ENCODE data around the gene PHF21A.
"Not testable (repeated sequence)": the region's sequence is repeated elsewhere in the genome, so short reads cannot be mapped to it uniquely, and the experiment has no call there.

The PHF21A gene

GRCh38 chr11:45904309-45904915, 216.8 kb downstream of the PHF21A start:
- DNase-seq (ENCODE audit: low read depth in 2 of 2) = no peak

DNA sequence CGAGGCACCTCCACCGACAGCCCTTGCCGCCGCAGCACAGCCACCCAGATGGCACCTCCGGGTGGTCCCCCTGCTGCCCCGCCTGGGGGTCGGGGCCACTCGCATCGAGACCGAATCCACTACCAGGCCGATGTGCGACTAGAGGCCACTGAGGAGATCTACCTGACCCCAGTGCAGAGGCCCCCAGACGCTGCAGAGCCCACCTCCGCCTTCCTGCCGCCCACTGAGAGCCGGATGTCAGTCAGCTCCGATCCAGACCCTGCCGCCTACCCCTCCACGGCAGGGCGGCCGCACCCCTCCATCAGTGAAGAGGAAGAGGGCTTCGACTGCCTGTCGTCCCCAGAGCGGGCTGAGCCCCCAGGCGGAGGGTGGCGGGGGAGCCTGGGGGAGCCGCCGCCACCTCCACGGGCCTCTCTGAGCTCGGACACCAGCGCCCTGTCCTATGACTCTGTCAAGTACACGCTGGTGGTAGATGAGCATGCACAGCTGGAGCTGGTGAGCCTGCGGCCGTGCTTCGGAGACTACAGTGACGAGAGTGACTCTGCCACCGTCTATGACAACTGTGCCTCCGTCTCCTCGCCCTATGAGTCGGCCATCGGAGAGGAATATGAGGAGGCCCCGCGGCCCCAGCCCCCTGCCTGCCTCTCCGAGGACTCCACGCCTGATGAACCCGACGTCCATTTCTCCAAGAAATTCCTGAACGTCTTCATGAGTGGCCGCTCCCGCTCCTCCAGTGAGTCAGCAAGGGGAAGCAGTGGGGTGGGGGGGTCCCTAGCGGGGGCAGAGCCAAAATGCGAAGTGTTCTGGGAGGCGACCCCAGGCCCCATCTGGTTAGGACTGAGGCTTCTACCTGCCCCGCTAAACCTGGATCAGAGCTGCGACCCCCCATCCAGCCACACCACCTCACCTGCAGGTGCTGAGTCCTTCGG, 218.5 kb downstream of the PHF21A start:
- DNase-seq (ENCODE audit: low read depth in 2 of 2) = no peak

GRCh38 chr11:45901626-45902025, 219.6 kb downstream of the PHF21A start:
- no peak for DNase-seq (ENCODE audit: low read depth in 2 of 2)

DNA sequence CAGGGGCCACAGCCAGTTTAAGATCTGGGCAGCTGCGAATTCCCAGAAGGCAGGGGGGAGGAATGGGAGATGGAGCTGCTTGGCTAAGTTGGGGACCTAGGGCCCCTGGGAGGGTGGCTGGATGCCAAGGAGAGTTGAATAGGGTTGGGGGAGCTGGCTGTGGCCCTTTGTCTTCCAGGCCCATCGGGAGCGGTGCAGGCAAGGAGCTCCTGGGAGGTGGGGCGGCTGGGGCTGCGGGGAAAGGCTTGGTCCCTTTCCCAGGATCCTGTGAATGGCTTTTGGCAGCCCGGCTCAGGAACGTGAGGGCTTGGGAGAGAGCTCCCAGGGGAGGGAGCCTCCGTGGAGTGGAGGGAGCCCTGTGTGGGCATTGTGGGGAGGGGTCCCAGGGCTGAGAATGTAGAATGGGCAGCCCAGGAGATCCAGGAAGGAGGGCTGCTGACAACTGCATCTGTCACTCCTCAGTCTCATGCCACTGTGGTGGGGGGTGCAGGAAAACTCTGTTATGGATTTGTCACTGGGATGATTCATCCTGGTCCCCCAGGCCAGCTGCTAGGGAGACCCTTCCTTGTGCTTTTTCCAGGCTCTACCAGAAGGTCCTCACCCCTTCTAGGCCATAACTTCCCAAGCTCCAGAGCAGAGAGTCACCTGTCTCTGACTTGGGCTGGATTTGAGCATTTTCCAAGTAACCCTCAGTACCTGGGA, 220.2 kb downstream of the PHF21A start:
- DNase-seq (ENCODE audit: low read depth in 2 of 2) = no peak

DNA sequence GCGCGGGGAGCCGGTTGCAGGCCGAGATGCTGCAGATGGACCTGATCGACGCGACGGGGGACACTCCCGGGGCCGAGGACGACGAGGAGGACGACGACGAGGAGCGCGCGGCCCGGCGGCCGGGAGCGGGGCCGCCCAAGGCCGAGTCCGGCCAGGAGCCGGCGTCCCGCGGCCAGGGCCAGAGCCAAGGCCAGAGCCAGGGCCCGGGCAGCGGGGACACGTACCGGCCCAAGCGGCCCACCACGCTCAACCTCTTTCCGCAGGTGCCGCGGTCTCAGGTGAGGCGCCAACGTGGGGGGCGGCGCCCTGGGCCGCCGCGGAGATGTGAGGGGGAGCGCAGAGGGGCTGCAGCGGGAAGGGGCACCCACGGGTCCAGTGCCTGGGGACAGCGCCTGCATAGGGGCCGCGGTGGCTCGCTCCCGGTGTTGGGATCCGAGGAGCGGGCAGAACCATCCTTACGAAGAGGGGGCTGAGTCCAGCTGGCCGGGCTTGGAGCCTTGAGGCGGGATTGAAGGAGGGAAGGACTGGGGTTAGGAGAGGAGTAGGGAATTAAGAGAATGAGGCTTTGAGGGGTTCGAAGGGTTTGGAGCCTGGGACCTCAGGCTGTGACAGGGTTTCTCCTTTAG, 221.0 kb downstream of the PHF21A start:
- DNase-seq (ENCODE audit: low read depth in 2 of 2) = not testable (repeated sequence)

DNA sequence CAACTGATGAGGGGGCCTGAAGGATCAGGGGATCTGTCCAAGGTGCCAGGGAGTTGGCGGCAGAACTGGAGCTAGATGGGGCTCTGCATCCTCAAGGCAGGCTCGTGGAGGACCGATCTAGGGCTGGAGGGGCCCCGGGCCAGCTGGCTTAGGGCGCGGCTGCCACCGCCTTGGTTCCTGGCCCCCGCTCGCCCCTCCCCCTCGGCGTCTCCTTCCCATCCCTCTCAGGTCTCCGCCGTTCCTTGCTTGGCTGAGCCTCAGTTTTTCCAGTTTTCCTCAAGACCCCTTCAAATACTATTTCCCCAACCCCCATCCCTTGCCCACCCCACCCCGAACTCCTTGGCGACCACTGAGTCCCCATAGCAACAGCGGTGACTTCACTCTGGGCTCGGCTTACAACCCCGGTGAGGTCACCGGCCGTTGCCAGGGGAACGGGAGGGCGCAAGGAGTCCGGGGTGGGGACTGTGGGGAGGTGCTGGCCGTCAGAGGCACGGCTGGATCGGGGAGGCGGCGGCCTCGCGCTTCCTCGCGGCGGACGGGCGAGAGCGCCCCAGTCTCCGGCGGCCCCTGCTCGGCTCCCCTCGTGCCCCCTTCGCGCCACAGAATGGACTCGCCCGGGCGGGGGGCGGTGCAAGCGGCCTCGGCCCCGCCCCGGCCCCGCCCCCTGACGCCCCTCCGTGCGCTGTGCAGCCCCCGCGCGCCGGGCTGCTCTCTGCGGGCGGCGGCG, 221.6 kb downstream of the PHF21A start:
- peak; percentile 44 for DNase-seq (ENCODE audit: low read depth in 2 of 2)

GRCh38 chr11:45899086-45899447, 222.2 kb downstream of the PHF21A start:
- DNase-seq (ENCODE audit: low read depth in 2 of 2) = no peak

GRCh38 chr11:45897556-45897955, 223.7 kb downstream of the PHF21A start:
- no peak for DNase-seq (ENCODE audit: low read depth in 2 of 2)

DNA sequence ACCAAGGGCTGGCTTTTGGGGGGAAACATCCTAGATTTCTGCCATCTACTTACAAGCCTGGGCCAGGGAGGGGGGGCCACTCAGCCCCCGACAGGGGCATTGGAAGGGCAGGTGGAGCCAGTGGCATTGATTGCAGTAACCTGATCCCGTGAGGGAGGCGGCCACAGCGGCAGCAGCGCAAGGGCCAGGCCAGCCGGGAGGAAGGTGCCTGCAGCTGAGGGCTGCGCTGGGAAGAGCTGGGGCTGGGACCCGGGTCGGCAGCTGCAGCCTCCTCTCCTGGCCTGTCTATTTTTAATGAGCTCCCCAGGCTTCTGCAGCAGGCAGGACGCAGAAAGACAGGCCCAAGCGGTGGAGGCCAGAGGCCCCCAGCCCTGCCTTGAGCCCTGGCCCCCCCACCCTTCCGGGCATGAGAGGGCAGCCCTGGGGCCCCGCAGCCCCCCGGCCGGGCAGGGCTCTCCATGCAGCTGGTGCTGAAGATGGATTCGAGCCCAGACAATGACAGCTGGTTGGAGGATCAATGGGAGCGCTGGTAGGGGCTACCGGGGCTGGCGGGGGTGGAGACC, 224.8 kb downstream of the PHF21A start:
- DNase-seq (ENCODE audit: low read depth in 2 of 2) = no peak

DNA sequence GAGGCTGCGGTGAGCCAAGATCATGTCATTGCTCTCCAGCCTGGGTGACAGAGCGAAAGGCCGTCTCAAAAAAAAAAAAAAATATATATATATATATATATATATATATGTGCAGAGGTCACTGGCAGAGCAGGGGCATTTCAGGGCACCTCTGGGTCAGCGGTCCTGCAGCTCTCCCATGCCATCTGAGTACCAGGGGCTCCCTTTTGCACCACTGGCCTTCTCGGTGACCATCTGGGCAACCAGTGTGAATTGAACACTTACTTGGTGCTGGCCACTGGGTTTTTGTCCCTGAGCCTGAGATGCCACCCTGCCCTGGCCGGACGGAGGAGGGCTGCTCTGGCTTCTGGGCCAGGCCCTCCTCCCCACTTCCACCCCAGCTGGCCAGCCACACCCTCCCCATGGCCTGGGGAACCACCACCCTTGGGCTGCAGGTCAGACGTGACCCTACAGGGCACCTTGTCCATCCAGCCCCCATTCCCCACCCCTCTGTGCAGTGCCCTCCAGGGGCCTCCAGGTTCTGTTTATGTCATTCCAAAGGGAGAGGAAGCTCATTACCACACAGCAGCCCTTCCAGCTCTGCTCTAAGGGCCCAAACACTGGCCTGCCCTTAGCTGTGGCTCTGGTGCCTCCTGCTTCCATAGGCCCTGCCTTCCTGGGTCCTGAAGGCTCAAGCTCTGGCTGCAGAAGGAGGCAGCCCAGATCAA, 225.5 kb downstream of the PHF21A start:
- DNase-seq (ENCODE audit: low read depth in 2 of 2) = no peak

- DNase-seq (ENCODE audit: low read depth in 2 of 2) = no peak
Measured at GRCh38 chr11:45894555-45895247, 226.6 kb downstream of the PHF21A start.

- DNase-seq (ENCODE audit: low read depth in 2 of 2) = no peak
Measured at GRCh38 chr11:45892856-45893255, 228.4 kb downstream of the PHF21A start.

- DNase-seq (ENCODE audit: low read depth in 2 of 2) = no peak
Measured at GRCh38 chr11:45890886-45891550, 230.2 kb downstream of the PHF21A start.

DNA sequence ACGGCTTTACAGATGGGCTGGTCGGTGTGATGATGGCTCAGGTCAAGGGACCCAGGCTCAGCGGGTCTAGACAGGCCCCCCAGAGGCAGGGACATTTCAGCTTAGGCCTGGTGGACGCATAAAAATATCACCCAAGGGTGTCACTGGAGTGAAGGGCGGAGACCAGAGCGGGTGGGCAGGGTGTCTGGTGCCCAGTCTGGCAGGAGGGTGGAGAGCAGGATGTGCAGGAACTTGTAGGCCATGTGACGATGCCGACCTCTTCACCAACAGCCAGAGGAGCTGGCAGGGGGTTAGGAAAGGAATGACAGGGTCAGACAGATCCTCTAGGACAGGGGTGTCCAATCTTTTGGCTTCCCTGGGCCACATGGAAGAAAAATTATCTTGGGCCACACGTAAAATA, 231.3 kb downstream of the PHF21A start:
- no peak for DNase-seq (ENCODE audit: low read depth in 2 of 2)

DNA sequence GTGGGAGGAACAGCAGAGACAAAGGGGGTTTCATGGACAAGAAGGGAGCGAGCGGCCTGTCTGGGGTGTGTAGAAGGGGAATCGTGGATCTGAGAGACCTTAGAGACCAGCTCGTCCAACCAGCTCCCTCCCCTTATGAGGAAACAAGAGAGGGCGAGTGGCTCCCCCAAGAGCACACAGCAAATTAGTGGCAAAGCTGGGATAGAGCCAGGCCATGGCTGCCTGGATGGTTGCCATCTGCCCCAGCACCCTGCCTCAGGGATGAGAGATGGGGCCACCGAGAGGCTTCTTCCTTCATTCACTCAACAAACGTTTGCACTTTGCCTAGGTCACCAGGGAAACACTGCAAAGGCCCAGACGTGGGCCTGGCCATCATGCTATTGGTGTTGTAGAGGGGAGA, 231.7 kb downstream of the PHF21A start:
- DNase-seq (ENCODE audit: low read depth in 2 of 2) = no peak

DNA sequence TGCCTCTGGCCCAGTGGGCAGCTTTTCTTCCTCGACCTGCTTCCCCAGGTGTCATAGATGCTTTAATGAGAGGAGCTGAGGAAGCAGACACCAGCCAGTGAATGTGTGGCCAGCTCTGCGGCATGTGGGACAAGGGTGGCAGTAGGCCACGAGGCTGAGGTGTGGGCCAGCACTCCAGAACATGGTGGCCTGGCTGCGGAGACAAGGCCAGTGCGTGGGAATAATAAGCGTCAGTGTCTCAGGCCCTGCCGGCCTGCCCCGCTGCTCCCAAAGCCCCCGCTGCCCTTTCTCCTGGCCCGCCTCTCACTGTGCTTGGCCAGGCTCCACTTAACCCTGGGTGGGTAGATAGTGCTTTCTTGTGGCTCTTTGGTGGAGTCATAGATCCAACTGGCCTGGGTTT, 233.7 kb downstream of the PHF21A start:
- DNase-seq (ENCODE audit: low read depth in 2 of 2) = no peak

DNA sequence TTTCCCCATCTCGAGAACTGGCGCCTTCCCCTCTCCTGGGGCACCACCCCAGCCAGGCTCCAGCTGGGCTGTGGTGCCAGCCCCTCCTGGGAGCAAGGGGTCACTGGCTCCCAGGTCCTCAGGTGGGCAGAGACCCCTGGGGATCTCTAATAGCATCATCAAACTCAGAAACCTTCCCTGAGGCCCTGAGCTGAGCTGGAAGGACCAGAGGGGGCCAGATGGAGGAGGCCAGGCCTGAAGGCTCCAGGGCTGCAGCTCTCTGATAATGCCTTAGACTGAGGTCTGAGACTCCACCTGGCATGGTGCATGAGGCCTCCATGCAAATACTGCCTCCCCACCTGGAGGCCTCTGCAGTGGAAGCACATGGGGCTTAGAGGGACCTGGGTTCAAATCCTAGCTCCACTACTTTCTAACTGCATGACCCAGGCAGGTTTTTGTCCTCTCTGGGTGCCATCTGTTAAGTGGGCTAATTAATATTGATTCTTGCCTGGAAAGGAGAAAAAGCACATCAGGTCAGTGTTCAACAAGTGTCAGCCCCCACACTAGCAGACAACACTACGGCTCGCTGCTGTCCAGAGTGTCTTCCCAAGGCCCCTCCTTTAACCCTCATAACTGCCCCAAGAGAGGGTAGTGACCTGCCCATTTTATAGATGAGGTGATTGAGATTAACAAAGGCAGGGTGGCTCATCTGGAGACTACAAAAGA, 234.3 kb downstream of the PHF21A start:
- DNase-seq (ENCODE audit: low read depth in 2 of 2) = no peak

- no peak for DNase-seq (ENCODE audit: low read depth in 2 of 2)
Measured at GRCh38 chr11:45885921-45886721, 235.1 kb downstream of the PHF21A start.

Data from stimulated activated CD4-positive, alpha-beta T cell treated with anti-CD3 and anti-CD28 coated beads, Interleukin-15, amount 100 ng/mL, for 48 hours (primary cell).